ENCODE measurements around the gene SH2D7. TPM values are rescaled to one million over a fixed set of nuclear protein-coding genes. Genes with fewer than 3 reads are reported as not detected.

SH2D7 gene
- total RNA-seq, 2 experiments from 2014 or later = not detected

GRCh38 chr15:78063217-78063616 is 29.1 kb upstream of the SH2D7 start:
- Mint-ChIP-seq H3K27ac (peak overlapping the region; percentile 8), H3K9me3 (no peaks in the 10 kb centered on the region), H3K27me3 (no peaks in the 10 kb centered on the region), H3K4me3 (no peak overlapping the region), H3K4me1 (peaks cover 28% of the 10 kb centered on the region), H3K36me3 (ENCODE audit: low read depth) (peaks cover 25% of the 10 kb centered on the region)
- no peak for DNase-seq
- POLR2A ChIA-PET = interaction anchor here (1.1 to 6.1 kb wide), 6 partner anchors 13 to 45 kb away, joined by 3 to 85 read pairs (median 6); partner anchors contain the start of gene TBC1D2B
- CTCF ChIA-PET = interaction anchor here (0.5 to 2.5 kb wide), 7 partner anchors 11 to 236 kb away, joined by 3 to 15 read pairs (median 6); partner anchors contain the start of gene SKIC8

- POLR2A ChIA-PET = interaction anchor here (1.5 to 6.1 kb wide), 2 partner anchors 13 to 14 kb away, joined by 3 to 85 read pairs; partner anchors contain the start of gene TBC1D2B
- Mint-ChIP-seq H3K4me3 (no peak overlapping the region), H3K36me3 (ENCODE audit: low read depth) (peaks cover 24% of the 10 kb centered on the region), H3K4me1 (peaks cover 22% of the 10 kb centered on the region), H3K9me3 (no peaks in the 10 kb centered on the region), H3K27me3 (no peaks in the 10 kb centered on the region), H3K27ac (no peak overlapping the region)
- CTCF ChIA-PET = no interaction called here
- no peak for DNase-seq
Measured at GRCh38 chr15:78063970-78064385, 28.4 kb upstream of the SH2D7 start.

- H3K4me1 Mint-ChIP-seq = peaks cover 16% of the 10 kb centered on the region
Measured at GRCh38 chr15:78064544-78064943, 27.8 kb upstream of the SH2D7 start.

GRCh38 chr15:78065284-78065872 is 27.0 kb upstream of the SH2D7 start:
- H3K27me3 Mint-ChIP-seq = no peaks in the 10 kb centered on the region
- no peak for DNase-seq
- H3K9me3 Mint-ChIP-seq = no peaks in the 10 kb centered on the region
- POLR2A ChIA-PET = interaction anchor here (0.8 to 1.4 kb wide), 2 partner anchors 14 to 18 kb away, joined by 4 read pairs; no protein-coding TSS in a partner anchor
- CTCF ChIA-PET = interaction anchor here (0.8 to 1.7 kb wide), 2 partner anchors 14 to 43 kb away, joined by 3 to 5 read pairs; no protein-coding TSS in a partner anchor
- H3K36me3 Mint-ChIP-seq (ENCODE audit: low read depth) = peaks cover 26% of the 10 kb centered on the region
- H3K27ac Mint-ChIP-seq = no peak overlapping the region
- peaks cover 9% of the 10 kb centered on the region for H3K4me1 Mint-ChIP-seq
- peak overlapping the region; percentile 28 for H3K4me3 Mint-ChIP-seq

More at GRCh38 chr15:78064544-78064943, 27.8 kb upstream of the SH2D7 start:
- Mint-ChIP-seq H3K27ac (no peak overlapping the region), H3K4me3 (no peak overlapping the region), H3K27me3 (no peaks in the 10 kb centered on the region), H3K9me3 (no peaks in the 10 kb centered on the region), H3K36me3 (ENCODE audit: low read depth) (peaks cover 21% of the 10 kb centered on the region)
- ChIA-PET POLR2A (no interaction called here), CTCF (no interaction called here)
- DNase-seq = no peak

- peak overlapping the region; percentile 28 for H3K4me3 Mint-ChIP-seq
- no peaks in the 10 kb centered on the region for H3K9me3 Mint-ChIP-seq
- POLR2A ChIA-PET = interaction anchor here (0.8 to 8.5 kb wide), 7 partner anchors 10 to 36 kb away, joined by 3 to 202 read pairs (median 4); no protein-coding TSS in a partner anchor
- peaks cover 11% of the 10 kb centered on the region for H3K4me1 Mint-ChIP-seq
- CTCF ChIA-PET = interaction anchor here (0.8 to 10.2 kb wide), 5 partner anchors 13 to 102 kb away, joined by 3 to 125 read pairs (median 5); no protein-coding TSS in a partner anchor
- H3K27ac Mint-ChIP-seq = no peak overlapping the region
- no peak for DNase-seq
- H3K27me3 Mint-ChIP-seq = no peaks in the 10 kb centered on the region
- H3K36me3 Mint-ChIP-seq (ENCODE audit: low read depth) = peaks cover 28% of the 10 kb centered on the region
Measured at GRCh38 chr15:78065973-78066946, 26.1 kb upstream of the SH2D7 start.

- Mint-ChIP-seq H3K27ac (no peak overlapping the region), H3K4me3 (peak overlapping the region; percentile 70), H3K9me3 (no peaks in the 10 kb centered on the region), H3K4me1 (peaks cover 16% of the 10 kb centered on the region), H3K36me3 (ENCODE audit: low read depth) (peaks cover 39% of the 10 kb centered on the region), H3K27me3 (no peaks in the 10 kb centered on the region)
- ChIA-PET POLR2A (interaction anchor here (0.8 to 8.5 kb wide), 10 partner anchors 8 to 49 kb away, joined by 3 to 202 read pairs (median 6); no protein-coding TSS in a partner anchor), CTCF (interaction anchor here (1.2 to 10.2 kb wide), 6 partner anchors 14 to 103 kb away, joined by 3 to 125 read pairs (median 4); no protein-coding TSS in a partner anchor)
- no peak for DNase-seq
Measured at GRCh38 chr15:78067328-78068228, 24.8 kb upstream of the SH2D7 start.

- H3K36me3 Mint-ChIP-seq (ENCODE audit: low read depth) = peaks cover 44% of the 10 kb centered on the region
- no peak overlapping the region for H3K27ac Mint-ChIP-seq
- no peaks in the 10 kb centered on the region for H3K27me3 Mint-ChIP-seq
- H3K4me3 Mint-ChIP-seq = peak overlapping the region; percentile 70
- no peaks in the 10 kb centered on the region for H3K9me3 Mint-ChIP-seq
- POLR2A ChIA-PET = interaction anchor here (0.9 to 8.5 kb wide), 9 partner anchors 10 to 63 kb away, joined by 3 to 202 read pairs (median 9); no protein-coding TSS in a partner anchor
- H3K4me1 Mint-ChIP-seq = peaks cover 28% of the 10 kb centered on the region
- no peak for DNase-seq
- CTCF ChIA-PET = interaction anchor here (1.0 to 10.2 kb wide), 8 partner anchors 10 to 105 kb away, joined by 3 to 125 read pairs (median 6); partner anchors contain the start of gene TBC1D2B
Measured at GRCh38 chr15:78069052-78069414, 23.3 kb upstream of the SH2D7 start.

GRCh38 chr15:78069462-78070029 is 22.8 kb upstream of the SH2D7 start:
- Mint-ChIP-seq H3K27me3 (no peaks in the 10 kb centered on the region), H3K9me3 (no peaks in the 10 kb centered on the region), H3K27ac (no peak overlapping the region), H3K36me3 (ENCODE audit: low read depth) (peaks cover 48% of the 10 kb centered on the region), H3K4me1 (peaks cover 33% of the 10 kb centered on the region), H3K4me3 (peak overlapping the region; percentile 70)
- DNase-seq = no peak
- ChIA-PET CTCF (interaction anchor here (0.8 to 10.2 kb wide), 9 partner anchors 9 to 44 kb away, joined by 3 to 125 read pairs (median 6); partner anchors contain the start of gene TBC1D2B), POLR2A (interaction anchor here (0.8 to 8.5 kb wide), 12 partner anchors 10 to 63 kb away, joined by 3 to 202 read pairs (median 6); no protein-coding TSS in a partner anchor)

GRCh38 chr15:78070049-78070700 is 22.2 kb upstream of the SH2D7 start:
- peak overlapping the region; percentile 70 for H3K4me3 Mint-ChIP-seq
- CTCF ChIA-PET = interaction anchor here (0.7 to 10.2 kb wide), 9 partner anchors 8 to 38 kb away, joined by 3 to 125 read pairs (median 6); partner anchors contain the start of gene TBC1D2B
- peaks cover 38% of the 10 kb centered on the region for H3K4me1 Mint-ChIP-seq

GRCh38 chr15:78071383-78071782 is 21.0 kb upstream of the SH2D7 start:
- CTCF ChIA-PET = interaction anchor here (0.6 to 10.2 kb wide), 5 partner anchors 18 to 142 kb away, joined by 3 to 125 read pairs (median 4); no protein-coding TSS in a partner anchor
- Mint-ChIP-seq H3K4me1 (peaks cover 47% of the 10 kb centered on the region), H3K4me3 (no peak overlapping the region), H3K36me3 (ENCODE audit: low read depth) (peaks cover 53% of the 10 kb centered on the region), H3K9me3 (no peaks in the 10 kb centered on the region), H3K27ac (peak overlapping the region; percentile 55), H3K27me3 (no peaks in the 10 kb centered on the region)
- DNase-seq = no peak
- POLR2A ChIA-PET = interaction anchor here (1.6 to 8.5 kb wide), 2 partner anchors 11 to 16 kb away, joined by 6 to 202 read pairs; no protein-coding TSS in a partner anchor

More at GRCh38 chr15:78070049-78070700, 22.2 kb upstream of the SH2D7 start:
- peaks cover 52% of the 10 kb centered on the region for H3K36me3 Mint-ChIP-seq (ENCODE audit: low read depth)
- peak; percentile 59 for DNase-seq
- POLR2A ChIA-PET = interaction anchor here (0.8 to 8.5 kb wide), 10 partner anchors 9 to 64 kb away, joined by 3 to 202 read pairs (median 5); no protein-coding TSS in a partner anchor
- H3K9me3 Mint-ChIP-seq = no peaks in the 10 kb centered on the region
- no peak overlapping the region for H3K27ac Mint-ChIP-seq
- no peaks in the 10 kb centered on the region for H3K27me3 Mint-ChIP-seq

Data from activated CD4-positive, alpha-beta memory T cell treated with anti-CD3 and anti-CD28 coated beads, Interleukin-2, amount 10 ng/mL, durations not matched to agents 7 days and 5 days (primary cell).